Activated T-helper 2 cell treated with anti-CD3 and anti-CD28 coated beads, Interferon-gamma antibody, Interleukin-2, Interleukin-4, amounts not matched to agents 10 μg/mL and 5 μg/mL and 100 μg/mL, durations not matched to agents 14 hours and 24 hours and 36 hours (primary cell): Measurements from ENCODE around the gene MED14. TPM values are rescaled to one million over a fixed set of nuclear protein-coding genes. Genes with fewer than 3 reads are reported as not detected.
"Not testable (repeated sequence)": the region's sequence is repeated elsewhere in the genome, so short reads cannot be mapped to it uniquely, and the experiment has no call there.

Experiments used
- DNase-seq: peaks from one replicate; pipeline ENCODE4 v3.0.0; 2021; ENCODE audit warnings: low spot score
- H3K27ac Mint-ChIP-seq: one replicate; pipeline ENCODE4 v1.8.0; 2021; ENCODE audit warnings: mixed read lengths
- H3K27me3 Mint-ChIP-seq: one replicate; pipeline ENCODE4 v1.8.0; 2021; ENCODE audit warnings: low read depth, mixed read lengths
- H3K36me3 Mint-ChIP-seq: one replicate; pipeline ENCODE4 v1.8.0; 2021; ENCODE audit warnings: low read depth, mixed read lengths
- H3K4me1 Mint-ChIP-seq: one replicate; pipeline ENCODE4 v1.8.0; 2021; ENCODE audit warnings: low read depth, mixed read lengths
- H3K4me3 Mint-ChIP-seq: one replicate; pipeline ENCODE4 v1.8.0; 2021; ENCODE audit warnings: low read depth, mild to moderate bottlenecking, moderate library complexity, mixed read lengths
- H3K9me3 Mint-ChIP-seq: one replicate; pipeline ENCODE4 v1.8.0; 2021; ENCODE audit warnings: mixed read lengths
- intact Hi-C: fragments of 100-400 bp; cut with micrococcal nuclease; formaldehyde crosslinking; loops from one replicate; pipeline ENCODE4 v1.15.1; 2023
- total RNA-seq: library from RNA; stranded (reverse); gene quantifications from 2 replicates; pipeline ENCODE4 v1.2.3, GENCODE V29; 2022

The MED14 gene
- total RNA-seq, 1 donor from 2014 or later: 44.7 TPM

GRCh38 chrX:40755291-40756249, 20.2 kb upstream of the MED14 start:
- H3K27ac Mint-ChIP-seq: no peak overlapping the region
- peaks cover 5% of the 10 kb centered on the region for H3K9me3 Mint-ChIP-seq
- no peak for DNase-seq
- H3K36me3 Mint-ChIP-seq: no peaks in the 10 kb centered on the region
- peaks cover 4% of the 10 kb centered on the region for H3K27me3 Mint-ChIP-seq
- intact Hi-C loops: no loop called here
- H3K4me1 Mint-ChIP-seq: peaks cover 3% of the 10 kb centered on the region
- H3K4me3 Mint-ChIP-seq: no peak overlapping the region

GRCh38 chrX:40749681-40750494, 14.5 kb upstream of the MED14 start:
- intact Hi-C loops: no loop called here
- peaks cover 4% of the 10 kb centered on the region for H3K27me3 Mint-ChIP-seq
- no peak overlapping the region for H3K4me3 Mint-ChIP-seq
- H3K36me3 Mint-ChIP-seq: no peaks in the 10 kb centered on the region
- peaks cover 14% of the 10 kb centered on the region for H3K4me1 Mint-ChIP-seq
- peaks cover 5% of the 10 kb centered on the region for H3K9me3 Mint-ChIP-seq
- no peak overlapping the region for H3K27ac Mint-ChIP-seq
- no peak for DNase-seq

DNA sequence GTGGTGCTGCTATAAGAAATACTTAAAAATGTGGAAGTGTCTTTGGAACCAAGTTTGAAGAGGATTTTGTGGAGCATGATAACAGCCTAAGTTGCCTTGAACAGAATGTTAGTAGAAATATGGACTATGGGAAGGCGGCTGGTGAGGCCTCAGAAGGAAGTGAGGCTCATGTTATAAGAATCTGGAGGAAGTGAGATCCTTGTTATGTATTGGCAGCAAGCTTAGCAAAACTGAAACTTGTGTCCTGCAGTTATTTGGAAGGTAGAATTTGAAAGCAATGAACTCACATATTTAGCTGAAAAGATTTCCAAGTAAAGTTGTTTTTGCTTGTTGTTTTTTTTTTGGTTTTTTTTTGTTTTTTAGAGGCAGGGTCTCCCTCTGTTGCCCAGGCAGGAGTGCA, 13.6 kb upstream of the MED14 start:
- Mint-ChIP-seq H3K9me3 (peaks cover 5% of the 10 kb centered on the region), H3K27ac (no peak overlapping the region), H3K4me1 (peaks cover 14% of the 10 kb centered on the region), H3K36me3 (no peaks in the 10 kb centered on the region), H3K27me3 (peaks cover 4% of the 10 kb centered on the region), H3K4me3 (no peak overlapping the region)
- intact Hi-C loops: no loop called here
- DNase-seq: no peak

GRCh38 chrX:40746521-40746920, 11.2 kb upstream of the MED14 start:
- H3K27me3 Mint-ChIP-seq: no peaks in the 10 kb centered on the region
- intact Hi-C loops: no loop called here

GRCh38 chrX:40736170-40736505, 796 bp upstream of the MED14 start:
- no peaks in the 10 kb centered on the region for H3K27me3 Mint-ChIP-seq
- DNase-seq: no peak
- H3K27ac Mint-ChIP-seq: peak overlapping the region; percentile 91
- intact Hi-C loops: loop anchor here (5.0 to 10.0 kb wide), 3 partner anchors 54 to 599 kb away; partner anchors contain the start of gene DDX3X
- peaks cover 26% of the 10 kb centered on the region for H3K4me1 Mint-ChIP-seq
- H3K4me3 Mint-ChIP-seq: peak overlapping the region; percentile 82
- peaks cover 15% of the 10 kb centered on the region for H3K36me3 Mint-ChIP-seq
- no peaks in the 10 kb centered on the region for H3K9me3 Mint-ChIP-seq

More at GRCh38 chrX:40746521-40746920, 11.2 kb upstream of the MED14 start:
- Mint-ChIP-seq H3K36me3 (no peaks in the 10 kb centered on the region), H3K4me1 (peaks cover 14% of the 10 kb centered on the region), H3K4me3 (no peak overlapping the region), H3K27ac (no peak overlapping the region), H3K9me3 (no peaks in the 10 kb centered on the region)
- DNase-seq: no peak

DNA sequence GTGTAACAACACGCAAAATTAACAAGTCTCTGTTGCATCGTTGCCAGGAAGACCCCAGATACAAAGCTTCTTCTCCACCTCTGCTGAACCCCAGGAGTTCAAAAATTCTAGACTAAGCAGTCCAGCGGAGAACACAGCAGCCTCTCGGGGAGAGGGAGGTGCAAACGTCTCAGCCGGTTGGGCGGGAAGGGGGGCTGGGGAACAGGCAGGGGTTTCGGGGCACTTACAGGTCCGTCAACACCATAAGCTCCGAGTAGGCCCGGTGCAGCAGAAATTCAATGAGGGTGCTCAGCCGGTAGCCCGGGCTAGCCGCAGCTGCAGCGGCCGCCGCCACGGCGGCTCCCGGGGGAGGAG, 394 bp downstream of the MED14 start:
- H3K27ac Mint-ChIP-seq: peak overlapping the region; percentile 75
- H3K4me3 Mint-ChIP-seq: peak overlapping the region; percentile 81
- peaks cover 15% of the 10 kb centered on the region for H3K36me3 Mint-ChIP-seq
- DNase-seq: no peak
- H3K4me1 Mint-ChIP-seq: peaks cover 35% of the 10 kb centered on the region
- H3K9me3 Mint-ChIP-seq: no peaks in the 10 kb centered on the region
- H3K27me3 Mint-ChIP-seq: no peaks in the 10 kb centered on the region
- intact Hi-C loops: loop anchor here (1.0 to 10.0 kb wide), 6 partner anchors 53 to 600 kb away; partner anchors contain the start of genes CXorf38, DDX3X and USP9X

- peaks cover 42% of the 10 kb centered on the region for H3K4me1 Mint-ChIP-seq
- H3K36me3 Mint-ChIP-seq: peaks cover 19% of the 10 kb centered on the region
Measured at GRCh38 chrX:40733706-40734105, 1.6 kb downstream of the MED14 start.

GRCh38 chrX:40732499-40732898, 2.8 kb downstream of the MED14 start:
- not testable (repeated sequence) for H3K9me3 Mint-ChIP-seq, DNase-seq, H3K4me3 Mint-ChIP-seq, H3K27ac Mint-ChIP-seq, H3K27me3 Mint-ChIP-seq
- H3K4me1 Mint-ChIP-seq: peaks cover 45% of the 10 kb centered on the region
- intact Hi-C loops: loop anchor here (10.0 kb wide), 1 partner anchor 602 kb away; the partner anchor contains the start of gene DDX3X
- H3K36me3 Mint-ChIP-seq: peaks cover 28% of the 10 kb centered on the region

More at GRCh38 chrX:40733706-40734105, 1.6 kb downstream of the MED14 start:
- peak overlapping the region; percentile 63 for H3K27ac Mint-ChIP-seq
- H3K9me3 Mint-ChIP-seq: no peaks in the 10 kb centered on the region
- intact Hi-C loops: loop anchor here (1.0 to 10.0 kb wide), 4 partner anchors 87 to 601 kb away; partner anchors contain the start of genes CXorf38, DDX3X and USP9X
- DNase-seq: no peak
- H3K4me3 Mint-ChIP-seq: peak overlapping the region; percentile 81
- no peaks in the 10 kb centered on the region for H3K27me3 Mint-ChIP-seq

GRCh38 chrX:40729598-40730584, 5.5 kb downstream of the MED14 start:
- Mint-ChIP-seq H3K4me3 (peak overlapping the region; percentile 43), H3K9me3 (no peaks in the 10 kb centered on the region), H3K27ac (peak overlapping the region; percentile 46), H3K4me1 (peaks cover 51% of the 10 kb centered on the region), H3K36me3 (peaks cover 44% of the 10 kb centered on the region), H3K27me3 (no peaks in the 10 kb centered on the region)
- intact Hi-C loops: loop anchor here (10.0 kb wide), 1 partner anchor 605 kb away; the partner anchor contains the start of gene DDX3X
- DNase-seq: no peak

- no peak overlapping the region for H3K4me3 Mint-ChIP-seq
Measured at GRCh38 chrX:40727581-40728252, 7.6 kb downstream of the MED14 start.

GRCh38 chrX:40727093-40727492, 8.2 kb downstream of the MED14 start:
- Mint-ChIP-seq H3K27ac (no peak overlapping the region), H3K4me1 (peaks cover 51% of the 10 kb centered on the region), H3K36me3 (peaks cover 58% of the 10 kb centered on the region), H3K27me3 (no peaks in the 10 kb centered on the region), H3K4me3 (no peak overlapping the region), H3K9me3 (no peaks in the 10 kb centered on the region)
- intact Hi-C loops: no loop called here
- DNase-seq: no peak

More at GRCh38 chrX:40727581-40728252, 7.6 kb downstream of the MED14 start:
- H3K4me1 Mint-ChIP-seq: peaks cover 49% of the 10 kb centered on the region
- DNase-seq: no peak
- H3K27ac Mint-ChIP-seq: no peak overlapping the region
- no peaks in the 10 kb centered on the region for H3K9me3 Mint-ChIP-seq
- no peaks in the 10 kb centered on the region for H3K27me3 Mint-ChIP-seq
- intact Hi-C loops: no loop called here
- peaks cover 55% of the 10 kb centered on the region for H3K36me3 Mint-ChIP-seq
